SK-N-SH treated with all-trans-retinoic acid at 6 μM for 48 hours (cell line): ENCODE results near the gene RPUSD2.

Source experiments
- ESRRG ChIP-seq: fragments of 250-450 bp; sonication (Bioruptor Pico); IDR thresholded peaks from 2 replicates; pipeline ENCODE4 v1.6.1; 2021; ENCODE audit warnings: mild to moderate bottlenecking
- ZNF70 ChIP-seq: fragments of 450-650 bp; formaldehyde crosslinking; IDR thresholded peaks from 2 replicates; pipeline ENCODE4 v1.5.0; 2020; ENCODE audit warnings: mild to moderate bottlenecking, moderate library complexity
- ZNF8 ChIP-seq: fragments of 450-650 bp; formaldehyde crosslinking; IDR thresholded peaks from 2 replicates; pipeline ENCODE4 v1.5.0; 2020; ENCODE audit warnings: mild to moderate bottlenecking, moderate library complexity
- TF ChIP-seq, protein P1 (sequence below): fragments of 250-450 bp; sonication (Bioruptor Pico); IDR thresholded peaks from 2 replicates; pipeline ENCODE4 v1.5.1; 2020; ENCODE audit warnings: low read depth, mild to moderate bottlenecking, moderate library complexity

DNA sequence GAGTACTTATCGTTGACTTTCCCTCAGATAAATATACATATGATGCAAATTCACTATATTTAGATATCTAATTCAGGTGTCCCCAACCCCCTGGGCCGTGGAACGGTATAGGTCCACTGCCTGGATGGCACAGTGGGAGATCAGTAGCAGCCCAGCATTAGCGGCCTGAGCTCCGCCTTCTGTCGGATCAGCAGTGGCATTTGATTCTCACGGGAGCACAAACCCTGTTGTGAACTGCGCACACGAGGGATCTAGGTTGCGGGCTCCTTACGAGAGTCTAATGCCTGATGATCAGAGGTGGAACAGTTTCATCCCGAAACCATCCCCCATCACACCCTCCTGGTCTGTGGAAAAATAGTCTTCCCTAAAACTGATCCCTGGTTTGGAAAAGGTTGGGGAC, 31.9 kb downstream of the RPUSD2 start:
- no peak for TF ChIP-seq ZNF70 (CRISPR knock-in tag)
- TF ChIP-seq ESRRG (CRISPR knock-in tag), result no peak
- TF ChIP-seq ZNF8 (CRISPR knock-in tag), result no peak
- TF ChIP-seq, protein P1, sequence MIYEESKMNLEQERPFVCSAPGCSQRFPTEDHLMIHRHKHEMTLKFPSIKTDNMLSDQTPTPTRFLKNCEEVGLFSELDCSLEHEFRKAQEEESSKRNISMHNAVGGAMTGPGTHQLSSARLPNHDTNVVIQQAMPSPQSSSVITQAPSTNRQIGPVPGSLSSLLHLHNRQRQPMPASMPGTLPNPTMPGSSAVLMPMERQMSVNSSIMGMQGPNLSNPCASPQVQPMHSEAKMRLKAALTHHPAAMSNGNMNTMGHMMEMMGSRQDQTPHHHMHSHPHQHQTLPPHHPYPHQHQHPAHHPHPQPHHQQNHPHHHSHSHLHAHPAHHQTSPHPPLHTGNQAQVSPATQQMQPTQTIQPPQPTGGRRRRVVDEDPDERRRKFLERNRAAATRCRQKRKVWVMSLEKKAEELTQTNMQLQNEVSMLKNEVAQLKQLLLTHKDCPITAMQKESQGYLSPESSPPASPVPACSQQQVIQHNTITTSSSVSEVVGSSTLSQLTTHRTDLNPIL (CRISPR knock-in tag), result no peak
